H9 (cell line): ENCODE results near the gene NRCAM. TPM values are rescaled to one million over a fixed set of nuclear protein-coding genes. Genes with fewer than 3 reads are reported as not detected.

Experiments
- DNase-seq: peaks from one replicate; pipeline ENCODE4 v3.0.0-alpha.2; 2017
- H2AFZ ChIP-seq: one replicate; pipeline ENCODE4 v1.6.1; 2013; ENCODE audit warnings: mild to moderate bottlenecking, low read length, control low read depth, moderate library complexity
- H2AK5ac ChIP-seq: 2 replicates; pipeline ENCODE4 v1.6.1; 2013; ENCODE audit warnings: low read length, control low read depth, mixed read lengths; ENCODE audit not compliant: insufficient read length
- H2BK120ac ChIP-seq: one replicate; pipeline ENCODE4 v1.6.1; 2013; ENCODE audit warnings: low read depth, mild to moderate bottlenecking, low read length, control low read depth, inconsistent platforms; ENCODE audit not compliant: poor library complexity, severe bottlenecking
- H2BK12ac ChIP-seq: 2 replicates; pipeline ENCODE4 v1.6.1; 2013; ENCODE audit warnings: low read length, control low read depth, mixed read lengths, low read depth; ENCODE audit not compliant: insufficient read length
- H2BK15ac ChIP-seq: 2 replicates; pipeline ENCODE4 v1.6.1; 2013; ENCODE audit warnings: low read depth, low read length, control low read depth
- H2BK20ac ChIP-seq: one replicate; pipeline ENCODE4 v1.6.1; 2013; ENCODE audit warnings: low read depth, mild to moderate bottlenecking, low read length, control low read depth, inconsistent platforms; ENCODE audit not compliant: poor library complexity, severe bottlenecking
- H2BK5ac ChIP-seq: 2 replicates; pipeline ENCODE4 v1.6.1; 2013; ENCODE audit warnings: low read length, control low read depth, mixed read lengths; ENCODE audit not compliant: insufficient read length
- H3K14ac ChIP-seq: 2 replicates; pipeline ENCODE4 v1.6.1; 2013; ENCODE audit warnings: low read length, control low read depth; ENCODE audit not compliant: insufficient read depth
- H3K18ac ChIP-seq: 2 replicates; pipeline ENCODE4 v1.6.1; 2013; ENCODE audit warnings: low read depth, mild to moderate bottlenecking, mixed read lengths, low read length, control low read depth; ENCODE audit not compliant: insufficient read length
- H3K23ac ChIP-seq: 2 replicates; pipeline ENCODE4 v1.6.1; 2013; ENCODE audit warnings: low read length, control low read depth, mixed read lengths, low read depth; ENCODE audit not compliant: insufficient read length
- H3K23me2 ChIP-seq: 2 replicates; pipeline ENCODE4 v1.6.1; 2013; ENCODE audit warnings: low read depth, mild to moderate bottlenecking, mixed read lengths, low read length, control low read depth; ENCODE audit not compliant: insufficient read length, poor library complexity, severe bottlenecking
- H3K27ac ChIP-seq: 2 replicates; pipeline ENCODE4 v1.5.1; 2013; ENCODE audit warnings: low read length, control low read depth, mixed read lengths, low read depth; ENCODE audit not compliant: insufficient read length
- H3K27me3 ChIP-seq: 2 replicates; pipeline ENCODE4 v1.6.1; 2013; ENCODE audit warnings: low read length, control low read depth, inconsistent platforms; ENCODE audit not compliant: insufficient read depth
- H3K4ac ChIP-seq: 2 replicates; pipeline ENCODE4 v1.6.1; 2013; ENCODE audit warnings: low read depth, mild to moderate bottlenecking, control low read depth, inconsistent platforms, low read length, moderate library complexity
- H3K4me1 ChIP-seq: 2 replicates; pipeline ENCODE4 v1.6.1; 2013; ENCODE audit warnings: low read length, control low read depth, inconsistent platforms; ENCODE audit not compliant: insufficient read depth
- H3K4me2 ChIP-seq: 2 replicates; pipeline ENCODE4 v1.6.1; 2013; ENCODE audit warnings: low read length, control low read depth, mixed read lengths; ENCODE audit not compliant: insufficient read length, insufficient read depth
- H3K56ac ChIP-seq: 2 replicates; pipeline ENCODE4 v1.6.1; 2013; ENCODE audit warnings: low read depth, mild to moderate bottlenecking, mixed read lengths, low read length, control low read depth; ENCODE audit not compliant: insufficient read length
- H3K79me1 ChIP-seq: 2 replicates; pipeline ENCODE4 v1.6.1; 2013; ENCODE audit warnings: low read depth, mild to moderate bottlenecking, moderate library complexity, low read length, control low read depth, inconsistent platforms; ENCODE audit not compliant: insufficient read depth, poor library complexity, severe bottlenecking
- H3K79me2 ChIP-seq: 2 replicates; pipeline ENCODE4 v1.6.1; 2013; ENCODE audit warnings: low read length, control low read depth, inconsistent platforms; ENCODE audit not compliant: insufficient read depth
- H3K9ac ChIP-seq: 2 replicates; pipeline ENCODE4 v1.6.1; 2013; ENCODE audit warnings: low read length, control low read depth, mixed read lengths; ENCODE audit not compliant: insufficient read length; ENCODE audit errors: extremely low read depth
- H3K9me3 ChIP-seq: one replicate; pipeline ENCODE4 v1.6.1; 2013; ENCODE audit warnings: low read depth, low read length, inconsistent platforms; ENCODE audit not compliant: control insufficient read depth
- H3T11ph ChIP-seq: one replicate; pipeline ENCODE4 v1.6.1; 2013; ENCODE audit warnings: mild to moderate bottlenecking, low read length, control low read depth, inconsistent platforms
- H4K20me1 ChIP-seq: one replicate; pipeline ENCODE4 v1.6.1; 2013; ENCODE audit not compliant: control insufficient read depth, insufficient read length, insufficient read depth
- H4K5ac ChIP-seq: 2 replicates; pipeline ENCODE4 v1.6.1; 2013; ENCODE audit warnings: low read depth, mild to moderate bottlenecking, mixed read lengths, low read length, control low read depth; ENCODE audit not compliant: insufficient read length
- H4K8ac ChIP-seq: replicated peaks from 2 replicates; pipeline ENCODE4 v1.6.1; 2013; ENCODE audit warnings: low read length, control low read depth, mixed read lengths, low read depth; ENCODE audit not compliant: insufficient read length
- H4K91ac ChIP-seq: 2 replicates; pipeline ENCODE4 v1.6.1; 2013; ENCODE audit warnings: low read depth, mild to moderate bottlenecking, moderate library complexity, mixed read lengths, low read length, control low read depth; ENCODE audit not compliant: insufficient read length
- H3K27ac Mint-ChIP-seq, 3 experiments: 2 replicates in 2 of 3; 3 replicates in 1 of 3; pipeline ENCODE4 v1.8.0; 2020 to 2021; ENCODE audit warnings: mixed read lengths in 3 of 3, mild to moderate bottlenecking in 1 of 3, moderate library complexity in 1 of 3
- H3K27me3 Mint-ChIP-seq: 2 replicates; pipeline ENCODE4 v1.8.0; 2021; ENCODE audit warnings: low read depth, mild to moderate bottlenecking, moderate library complexity, mixed read lengths
- H3K36me3 Mint-ChIP-seq, 3 experiments: 2 replicates in 2 of 3; 3 replicates in 1 of 3; pipeline ENCODE4 v1.8.0; 2020 to 2021; ENCODE audit warnings: low read depth in 3 of 3, mixed read lengths in 3 of 3; ENCODE audit not compliant: insufficient read depth in 1 of 3
- H3K4me1 Mint-ChIP-seq, 2 experiments: 2 replicates each; pipeline ENCODE4 v1.8.0; 2020; ENCODE audit warnings: mixed read lengths in 2 of 2
- H3K4me3 Mint-ChIP-seq, 2 experiments: 2 replicates in 1 of 2; 3 replicates in 1 of 2; pipeline ENCODE4 v1.8.0; 2020 to 2021; ENCODE audit warnings: mild to moderate bottlenecking in 2 of 2, mixed read lengths in 2 of 2, moderate library complexity in 1 of 2
- H3K9me3 Mint-ChIP-seq, 2 experiments: 2 replicates in 1 of 2; 3 replicates in 1 of 2; pipeline ENCODE4 v1.8.0; 2020; ENCODE audit warnings: mild to moderate bottlenecking in 2 of 2, mixed read lengths in 2 of 2, moderate library complexity in 1 of 2
- CTCF ChIP-seq: fragments of 200-600 bp; sonication (generic); conservative IDR thresholded peaks from 3 replicates; pipeline ENCODE4 v1.8.0; 2021; ENCODE audit warnings: antibody characterized with exemption, mild to moderate bottlenecking
- WGBS: extraction: QIAGEN DNeasy Blood & Tissue Kit; methylation state at CpG from one replicate; pipeline ENCODE4 v1.1.7; 2013; ENCODE audit warnings: missing lambda C conversion rate, low lambda C conversion rate, mixed read lengths; ENCODE audit not compliant: insufficient read length; ENCODE audit errors: extremely low coverage; 5-methylcytosine and 5-hydroxymethylcytosine counted together
- total RNA-seq: library from RNA; stranded (reverse); gene quantifications from 2 replicates; pipeline ENCODE4 v1.2.1, GENCODE V29; 2021

NRCAM gene
- total RNA-seq, 1 experiment from 2014 or later: 2.3 TPM

GRCh38 chr7:108368466-108368865 is 87.8 kb downstream of the NRCAM start:
- no peaks in the 10 kb centered on the region for H3K9me3 ChIP-seq
- Mint-ChIP-seq H3K4me3 (no peak overlapping the region), H3K27ac (0 out of 7 replicates have a peak overlapping the region, but pooled peaks of 1 of the 3 experiments have one; percentile 7)

More at GRCh38 chr7:108368466-108368865, 87.8 kb downstream of the NRCAM start:
- Histone ChIP-seq H4K5ac (no peak overlapping the region), H4K20me1 (no peaks in the 10 kb centered on the region), H3K23me2 (no peaks in the 10 kb centered on the region), H3K27ac (no peak overlapping the region), H2AFZ (no peak overlapping the region), H2BK12ac (no peak overlapping the region), H2BK15ac (no peak overlapping the region), H3K56ac (no peak overlapping the region), H3K9ac (no peak overlapping the region), H2BK20ac (no peak overlapping the region), H3K27me3 (no peaks in the 10 kb centered on the region), H4K8ac (no peak overlapping the region), H2AK5ac (no peak overlapping the region), H2BK5ac (no peak overlapping the region), H3K18ac (no peak overlapping the region), H3K14ac (no peak overlapping the region), H2BK120ac (no peak overlapping the region), H3K23ac (no peak overlapping the region), H3K4ac (no peak overlapping the region), H4K91ac (no peak overlapping the region), H3K4me2 (no peak overlapping the region), H3K4me1 (no peaks in the 10 kb centered on the region), H3K79me2 (no peaks in the 10 kb centered on the region), H3K79me1 (no peaks in the 10 kb centered on the region), H3T11ph (no peak overlapping the region)
- no peaks in the 10 kb centered on the region; a peak in 1 of 7 replicates for H3K36me3 Mint-ChIP-seq
- no CpG with 5 or more reads among the region's 5 CpGs for WGBS
- no peaks in the 10 kb centered on the region for H3K4me1 Mint-ChIP-seq
- H3K27me3 Mint-ChIP-seq: no peaks in the 10 kb centered on the region
- no peak for DNase-seq
- peaks cover 0 to 4% of the 10 kb centered on the region in 2 experiments; a peak in 1 of 5 replicates for H3K9me3 Mint-ChIP-seq
- no peak for TF ChIP-seq CTCF
